K562 (cell line): Measurements from ENCODE around the gene RNU11.

Experiments
- CTCF ChIP-seq, 3 experiments: IDR thresholded peaks in 2 of 3; conservative IDR thresholded peaks in 1 of 3; 2 replicates each; pipeline ENCODE4 v1.5.1; 2011 to 2012; ENCODE audit warnings: low read length in 3 of 3, mild to moderate bottlenecking in 3 of 3, control low read depth in 2 of 3, improper control_type of control experiment in 1 of 3, inconsistent platforms in 1 of 3, low read depth in 1 of 3, mixed read lengths in 1 of 3, moderate library complexity in 1 of 3; ENCODE audit not compliant: insufficient read depth in 2 of 3
- EP300 ChIP-seq: IDR thresholded peaks from 2 replicates; pipeline ENCODE4 v1.6.1; 2012; ENCODE audit warnings: low read length, improper control_type of control experiment
- JUNB ChIP-seq: fragments of 450-650 bp; formaldehyde crosslinking; conservative IDR thresholded peaks from 2 replicates; pipeline ENCODE4 v1.4.0; 2020; ENCODE audit warnings: mild to moderate bottlenecking
- MNT ChIP-seq, 2 experiments: fragments of 450-650 bp; conservative IDR thresholded peaks; 2 replicates each; pipeline ENCODE4 v1.6.1; 2017; ENCODE audit warnings: mild to moderate bottlenecking in 2 of 2, moderate library complexity in 2 of 2
- MYC ChIP-seq, 2 experiments: fragments of 250-450 bp in 1 of 2; sonication (Bioruptor Pico) in 1 of 2; IDR thresholded peaks; 2 replicates each; pipeline versions ENCODE4 v1.5.1 to v1.6.1; 2012 to 2021; ENCODE audit warnings: low read depth in 2 of 2, borderline replicate concordance in 1 of 2, improper control_type of control experiment in 1 of 2, low read length in 1 of 2, mild to moderate bottlenecking in 1 of 2, moderate library complexity in 1 of 2
- RBBP5 ChIP-seq: fragments of 200-600 bp; sonication (generic); IDR thresholded peaks from 2 replicates; pipeline ENCODE4 v1.6.1; 2012; ENCODE audit warnings: borderline replicate concordance, mild to moderate bottlenecking, low read length, control low read depth, inconsistent platforms; ENCODE audit not compliant: insufficient read depth, poor library complexity, severe bottlenecking
- SIN3B ChIP-seq: fragments of 450-650 bp; IDR thresholded peaks from 2 replicates; pipeline ENCODE4 v1.6.1; 2017; ENCODE audit warnings: low read depth, mild to moderate bottlenecking, moderate library complexity
- SMARCE1 ChIP-seq: fragments of 450-650 bp; IDR thresholded peaks from 2 replicates; pipeline ENCODE4 v1.7.1; 2016; ENCODE audit warnings: mild to moderate bottlenecking
- STAG1 ChIP-seq: sonication (generic); formaldehyde crosslinking; IDR thresholded peaks from 2 replicates; pipeline ENCODE4 v1.5.0; 2020; ENCODE audit warnings: missing genetic modification reagents, borderline replicate concordance
- YBX1 ChIP-seq: fragments of 450-650 bp; IDR thresholded peaks from 2 replicates; pipeline ENCODE4 v1.7.1; 2016; ENCODE audit warnings: mild to moderate bottlenecking
- ZNF511 ChIP-seq: sonication (generic); formaldehyde crosslinking; IDR thresholded peaks from 2 replicates; pipeline ENCODE4 v1.8.0; 2022; ENCODE audit warnings: mild to moderate bottlenecking, missing genetic modification reagents
- ZNF76 ChIP-seq: fragments of 250-450 bp; sonication (Bioruptor Pico); IDR thresholded peaks from 2 replicates; pipeline ENCODE4 v1.4.0; 2020; ENCODE audit warnings: mild to moderate bottlenecking, moderate library complexity, borderline replicate concordance

- TF ChIP-seq SMARCE1 (no peak), MYC (IDR thresholded peaks at IDR 0.05; ENCODE audit: low read depth, low read length) (no peak), MYC (CRISPR knock-in tag; IDR thresholded peaks at IDR 0.05; ENCODE audit: borderline replicate concordance, low read depth) (no peak), RBBP5 (no peak), ZNF76 (no peak), CTCF (IDR thresholded peaks at IDR 0.05 in 2 of 3, conservative IDR thresholded peaks at IDR 0.05 in 1 of 3; ENCODE audit: insufficient read depth in 2 of 3, low read depth in 1 of 3, low read length in 3 of 3) (no peak), YBX1 (no peak), MNT (conservative IDR thresholded peaks at IDR 0.05) (no peak), ZNF511 (CRISPR knock-in tag) (no peak), STAG1 (CRISPR knock-in tag) (no peak), EP300 (no peak), SIN3B (no peak), JUNB (CRISPR knock-in tag) (no peak)
These were observed 15.8 kb upstream of the RNU11 start for GRCh38 chr1:28632560-28632959.
